K562 (cell line): ENCODE data around the gene ELF3. TPM values are rescaled to one million over a fixed set of nuclear protein-coding genes. Genes with fewer than 3 reads are reported as not detected.

Experiments used
- BHLHE40 ChIP-seq: IDR thresholded peaks from 2 replicates; pipeline ENCODE4 v1.6.1; 2011; ENCODE audit warnings: low read length, improper control_type of control experiment
- BRF1 ChIP-seq: IDR thresholded peaks from 3 replicates; pipeline ENCODE4 v1.6.1; 2011; ENCODE audit warnings: borderline replicate concordance, mild to moderate bottlenecking; ENCODE audit not compliant: insufficient read length; ENCODE audit errors: extremely low read depth
- CBFA2T2 ChIP-seq: fragments of 450-650 bp; conservative IDR thresholded peaks from 2 replicates; pipeline ENCODE4 v1.6.1; 2017; ENCODE audit warnings: mild to moderate bottlenecking
- CBX2 ChIP-seq: fragments of 200-600 bp; sonication (generic); IDR thresholded peaks from one replicate; pipeline ENCODE4 v1.6.1; 2012; ENCODE audit warnings: mild to moderate bottlenecking, low read length, inconsistent platforms; ENCODE audit not compliant: insufficient read depth, poor library complexity, severe bottlenecking
- GABPA ChIP-seq: fragments of 200-800 bp; sonication (Bioruptor generic); conservative IDR thresholded peaks from 2 replicates; pipeline ENCODE4 v1.6.1; 2016; ENCODE audit warnings: low read depth, missing genetic modification characterization, missing compliant biosample characterization
- KLF10 ChIP-seq: fragments of 250-450 bp; sonication (Bioruptor Pico); IDR thresholded peaks from 2 replicates; pipeline ENCODE4 v1.6.1; 2021; ENCODE audit warnings: matching md5 sums
- L3MBTL2 ChIP-seq: fragments of 450-650 bp; IDR thresholded peaks from 2 replicates; pipeline ENCODE4 v1.6.1; 2016; ENCODE audit warnings: mild to moderate bottlenecking, moderate library complexity
- NFIX ChIP-seq: fragments of 250-450 bp; sonication (Bioruptor Pico); IDR thresholded peaks from 2 replicates; pipeline ENCODE4 v1.4.0; 2020; ENCODE audit warnings: low read depth, mild to moderate bottlenecking, moderate library complexity
- OTX1 ChIP-seq: fragments of 450-650 bp; formaldehyde crosslinking; IDR thresholded peaks from 2 replicates; pipeline ENCODE4 v1.4.0; 2022; ENCODE audit warnings: mild to moderate bottlenecking
- SIX5 ChIP-seq, 2 experiments: IDR thresholded peaks; 2 replicates each; pipeline ENCODE4 v1.6.1; 2011; ENCODE audit warnings: low read length in 2 of 2, borderline replicate concordance in 1 of 2, low read depth in 1 of 2, mild to moderate bottlenecking in 1 of 2, moderate library complexity in 1 of 2; ENCODE audit not compliant: insufficient read depth in 1 of 2
- YY1 ChIP-seq, 3 experiments: IDR thresholded peaks; 2 replicates each; pipeline ENCODE4 v1.6.1; 2011; ENCODE audit warnings: low read length in 2 of 3, mild to moderate bottlenecking in 2 of 3, moderate library complexity in 2 of 3, borderline replicate concordance in 1 of 3, control low read depth in 1 of 3, low read depth in 1 of 3; ENCODE audit not compliant: insufficient read depth in 3 of 3, insufficient replicate concordance in 2 of 3, control insufficient read depth in 1 of 3, insufficient read length in 1 of 3; ENCODE audit errors: extremely low read depth in 1 of 3
- ZNF239 ChIP-seq: fragments of 250-450 bp; sonication (Bioruptor Pico); IDR thresholded peaks from 2 replicates; pipeline ENCODE4 v1.4.0; 2020; ENCODE audit warnings: mild to moderate bottlenecking
- ZNF316 ChIP-seq: fragments of 450-650 bp; IDR thresholded peaks from 2 replicates; pipeline ENCODE4 v1.6.1; 2016
- ZNF589 ChIP-seq: fragments of 200-800 bp; sonication (Bioruptor generic); IDR thresholded peaks from 2 replicates; pipeline ENCODE4 v1.6.1; 2016; ENCODE audit warnings: low read depth, missing genetic modification characterization, missing compliant biosample characterization
- polyA plus RNA-seq, 8 experiments: library from polyadenylated mRNA; depleted of rRNA in 4 of 8; stranded (reverse) in 5 of 8; unstranded in 3 of 8; fragments of >200 nt; fragmentation: Nextera tagmentation in 2 of 8; fragmentation: Illumina TruSeq in 1 of 8; extraction: Ambion mirVana in 2 of 8; extraction: Trizol in 1 of 8; gene quantifications; 2 replicates each; pipeline versions ENCODE4 v1.2.1 to v1.2.3, GENCODE V29; 2011 to 2014; ENCODE audit warnings: inconsistent platforms in 1 of 8, missing spikeins in 1 of 8
- total RNA-seq, 7 experiments: library from RNA; depleted of rRNA in 6 of 7; stranded (reverse); fragments of >200 nt in 6 of 7; fragmentation: Illumina TruSeq in 2 of 7; extraction: Trizol in 2 of 7; gene quantifications; 2 replicates each; pipeline versions ENCODE4 v1.2.1 to v1.2.3, GENCODE V29; 2011 to 2021; ENCODE audit warnings: low replicate concordance in 1 of 7
- TF ChIP-seq, protein P1 (sequence below): sonication (generic); formaldehyde crosslinking; IDR thresholded peaks from 2 replicates; pipeline ENCODE4 v1.8.0; 2023; ENCODE audit warnings: mild to moderate bottlenecking, missing genetic modification reagents
- TF ChIP-seq, protein P2 (sequence below), 2 experiments: fragments of 450-650 bp; IDR thresholded peaks; 2 replicates each; pipeline ENCODE4 v1.6.1; 2018; ENCODE audit warnings: mild to moderate bottlenecking in 2 of 2, low read depth in 1 of 2; ENCODE audit not compliant: partially characterized antibody in 2 of 2
- TF ChIP-seq, protein P3 (sequence below): sonication (generic); formaldehyde crosslinking; IDR thresholded peaks from 2 replicates; pipeline ENCODE4 v1.8.0; 2023; ENCODE audit warnings: mild to moderate bottlenecking, missing genetic modification reagents

The ELF3 gene
- total and polyA plus RNA-seq, 9 of the 15 experiments (the other 6 are each of a cell fraction or from before 2014, with no cell fraction given), result 0.03 to 1.2 (median 0.07) TPM; not detected in 4

DNA sequence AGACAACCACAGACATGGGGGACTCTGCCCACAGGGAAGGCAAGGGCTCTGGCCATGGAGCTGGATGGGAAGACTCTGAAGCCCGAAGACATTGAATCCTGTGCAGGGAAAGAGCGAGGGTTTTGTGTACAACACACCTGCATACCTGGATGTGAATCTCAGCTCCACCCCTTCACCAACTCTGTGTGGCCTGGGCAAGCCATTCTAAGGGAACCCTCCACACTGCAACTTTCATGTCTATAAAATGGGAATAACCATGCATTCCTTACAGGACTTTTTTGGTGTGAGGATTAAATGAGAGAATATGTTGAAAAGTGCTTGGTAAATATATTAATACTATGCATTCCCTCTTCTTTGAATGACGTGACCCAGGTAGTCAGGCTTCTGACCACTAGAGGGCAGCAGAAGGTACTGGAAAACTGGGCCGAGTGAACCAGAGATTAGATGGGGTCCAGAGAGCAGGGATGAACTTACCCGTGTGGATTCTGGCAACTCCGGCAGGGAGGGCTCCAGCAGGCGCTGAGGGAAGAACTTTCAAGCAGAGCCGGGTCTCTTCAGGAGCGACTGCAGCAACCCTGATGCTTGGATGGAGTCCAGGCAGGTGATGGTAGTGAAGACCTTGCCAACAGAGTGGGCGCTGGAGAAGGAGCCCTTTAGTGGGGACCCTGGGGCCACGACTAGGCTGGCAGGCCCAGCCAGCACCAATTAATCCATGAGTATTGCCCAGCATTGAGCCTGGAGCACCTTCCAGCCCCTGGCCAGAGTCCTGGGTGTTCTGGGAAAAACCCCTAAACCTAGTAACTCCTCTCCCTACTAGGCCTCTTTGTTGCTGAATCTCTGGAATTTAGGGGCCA, 834 bp upstream of the ELF3 start (continued):
- TF ChIP-seq OTX1 (0 out of 2 replicates have a peak, but pooled peaks have one; percentile 39), ZNF589 (CRISPR knock-in tag) (no peak), CBX2 (no peak), KLF10 (CRISPR knock-in tag) (no peak), BRF1 (no peak), SIX5 (IDR thresholded peaks at IDR 0.05; ENCODE audit: borderline replicate concordance in 1 of 2, insufficient read depth in 1 of 2, low read depth in 1 of 2, low read length in 2 of 2) (no peak), L3MBTL2 (no peak), ZNF316 (no peak), CBFA2T2 (no peak), YY1 (IDR thresholded peaks at IDR 0.05; ENCODE audit: borderline replicate concordance in 1 of 3, control insufficient read depth in 1 of 3, extremely low read depth in 1 of 3, insufficient read depth in 3 of 3, insufficient read length in 1 of 3, insufficient replicate concordance in 2 of 3, low read depth in 1 of 3, low read length in 2 of 3) (no peak), GABPA (no peak), ZNF239 (CRISPR knock-in tag) (peak; percentile 39; the same call in 1 of the 2 replicates), BHLHE40 (peak; percentile 54; the same call in 1 of the 2 replicates), NFIX (CRISPR knock-in tag) (no peak)
- TF ChIP-seq, protein P1, sequence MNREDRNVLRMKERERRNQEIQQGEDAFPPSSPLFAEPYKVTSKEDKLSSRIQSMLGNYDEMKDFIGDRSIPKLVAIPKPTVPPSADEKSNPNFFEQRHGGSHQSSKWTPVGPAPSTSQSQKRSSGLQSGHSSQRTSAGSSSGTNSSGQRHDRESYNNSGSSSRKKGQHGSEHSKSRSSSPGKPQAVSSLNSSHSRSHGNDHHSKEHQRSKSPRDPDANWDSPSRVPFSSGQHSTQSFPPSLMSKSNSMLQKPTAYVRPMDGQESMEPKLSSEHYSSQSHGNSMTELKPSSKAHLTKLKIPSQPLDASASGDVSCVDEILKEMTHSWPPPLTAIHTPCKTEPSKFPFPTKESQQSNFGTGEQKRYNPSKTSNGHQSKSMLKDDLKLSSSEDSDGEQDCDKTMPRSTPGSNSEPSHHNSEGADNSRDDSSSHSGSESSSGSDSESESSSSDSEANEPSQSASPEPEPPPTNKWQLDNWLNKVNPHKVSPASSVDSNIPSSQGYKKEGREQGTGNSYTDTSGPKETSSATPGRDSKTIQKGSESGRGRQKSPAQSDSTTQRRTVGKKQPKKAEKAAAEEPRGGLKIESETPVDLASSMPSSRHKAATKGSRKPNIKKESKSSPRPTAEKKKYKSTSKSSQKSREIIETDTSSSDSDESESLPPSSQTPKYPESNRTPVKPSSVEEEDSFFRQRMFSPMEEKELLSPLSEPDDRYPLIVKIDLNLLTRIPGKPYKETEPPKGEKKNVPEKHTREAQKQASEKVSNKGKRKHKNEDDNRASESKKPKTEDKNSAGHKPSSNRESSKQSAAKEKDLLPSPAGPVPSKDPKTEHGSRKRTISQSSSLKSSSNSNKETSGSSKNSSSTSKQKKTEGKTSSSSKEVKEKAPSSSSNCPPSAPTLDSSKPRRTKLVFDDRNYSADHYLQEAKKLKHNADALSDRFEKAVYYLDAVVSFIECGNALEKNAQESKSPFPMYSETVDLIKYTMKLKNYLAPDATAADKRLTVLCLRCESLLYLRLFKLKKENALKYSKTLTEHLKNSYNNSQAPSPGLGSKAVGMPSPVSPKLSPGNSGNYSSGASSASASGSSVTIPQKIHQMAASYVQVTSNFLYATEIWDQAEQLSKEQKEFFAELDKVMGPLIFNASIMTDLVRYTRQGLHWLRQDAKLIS (CRISPR knock-in tag), result no peak
- TF ChIP-seq, protein P2, sequence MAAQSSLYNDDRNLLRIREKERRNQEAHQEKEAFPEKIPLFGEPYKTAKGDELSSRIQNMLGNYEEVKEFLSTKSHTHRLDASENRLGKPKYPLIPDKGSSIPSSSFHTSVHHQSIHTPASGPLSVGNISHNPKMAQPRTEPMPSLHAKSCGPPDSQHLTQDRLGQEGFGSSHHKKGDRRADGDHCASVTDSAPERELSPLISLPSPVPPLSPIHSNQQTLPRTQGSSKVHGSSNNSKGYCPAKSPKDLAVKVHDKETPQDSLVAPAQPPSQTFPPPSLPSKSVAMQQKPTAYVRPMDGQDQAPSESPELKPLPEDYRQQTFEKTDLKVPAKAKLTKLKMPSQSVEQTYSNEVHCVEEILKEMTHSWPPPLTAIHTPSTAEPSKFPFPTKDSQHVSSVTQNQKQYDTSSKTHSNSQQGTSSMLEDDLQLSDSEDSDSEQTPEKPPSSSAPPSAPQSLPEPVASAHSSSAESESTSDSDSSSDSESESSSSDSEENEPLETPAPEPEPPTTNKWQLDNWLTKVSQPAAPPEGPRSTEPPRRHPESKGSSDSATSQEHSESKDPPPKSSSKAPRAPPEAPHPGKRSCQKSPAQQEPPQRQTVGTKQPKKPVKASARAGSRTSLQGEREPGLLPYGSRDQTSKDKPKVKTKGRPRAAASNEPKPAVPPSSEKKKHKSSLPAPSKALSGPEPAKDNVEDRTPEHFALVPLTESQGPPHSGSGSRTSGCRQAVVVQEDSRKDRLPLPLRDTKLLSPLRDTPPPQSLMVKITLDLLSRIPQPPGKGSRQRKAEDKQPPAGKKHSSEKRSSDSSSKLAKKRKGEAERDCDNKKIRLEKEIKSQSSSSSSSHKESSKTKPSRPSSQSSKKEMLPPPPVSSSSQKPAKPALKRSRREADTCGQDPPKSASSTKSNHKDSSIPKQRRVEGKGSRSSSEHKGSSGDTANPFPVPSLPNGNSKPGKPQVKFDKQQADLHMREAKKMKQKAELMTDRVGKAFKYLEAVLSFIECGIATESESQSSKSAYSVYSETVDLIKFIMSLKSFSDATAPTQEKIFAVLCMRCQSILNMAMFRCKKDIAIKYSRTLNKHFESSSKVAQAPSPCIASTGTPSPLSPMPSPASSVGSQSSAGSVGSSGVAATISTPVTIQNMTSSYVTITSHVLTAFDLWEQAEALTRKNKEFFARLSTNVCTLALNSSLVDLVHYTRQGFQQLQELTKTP (IDR thresholded peaks at IDR 0.05; ENCODE audit: low read depth in 1 of 2, partially characterized antibody in 2 of 2), result peak in 1 of 2 experiments; percentile 29
- TF ChIP-seq, protein P3, sequence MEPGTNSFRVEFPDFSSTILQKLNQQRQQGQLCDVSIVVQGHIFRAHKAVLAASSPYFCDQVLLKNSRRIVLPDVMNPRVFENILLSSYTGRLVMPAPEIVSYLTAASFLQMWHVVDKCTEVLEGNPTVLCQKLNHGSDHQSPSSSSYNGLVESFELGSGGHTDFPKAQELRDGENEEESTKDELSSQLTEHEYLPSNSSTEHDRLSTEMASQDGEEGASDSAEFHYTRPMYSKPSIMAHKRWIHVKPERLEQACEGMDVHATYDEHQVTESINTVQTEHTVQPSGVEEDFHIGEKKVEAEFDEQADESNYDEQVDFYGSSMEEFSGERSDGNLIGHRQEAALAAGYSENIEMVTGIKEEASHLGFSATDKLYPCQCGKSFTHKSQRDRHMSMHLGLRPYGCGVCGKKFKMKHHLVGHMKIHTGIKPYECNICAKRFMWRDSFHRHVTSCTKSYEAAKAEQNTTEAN (CRISPR knock-in tag), result no peak
